Umbilical cord (tissue), 2 donors: ENCODE data around the gene GXYLT1. TPM values are rescaled to one million over a fixed set of nuclear protein-coding genes. Genes with fewer than 3 reads are reported as not detected.
"Not testable (repeated sequence)": the region's sequence is repeated elsewhere in the genome, so short reads cannot be mapped to it uniquely, and the experiment has no call there.

ENCODE experiments used
- DNase-seq: peaks from one replicate; pipeline ENCODE4 v3.0.0-alpha.2; 2015; ENCODE audit warnings: low spot score
- total RNA-seq: library from RNA; depleted of rRNA; stranded (reverse); fragments of >200 nt; gene quantifications from one replicate; pipeline ENCODE4 v1.2.3, GENCODE V29; 2014; ENCODE audit warnings: low replicate concordance; ENCODE audit not compliant: insufficient read depth

The GXYLT1 gene
- total RNA-seq, 1 donor from 2014 or later: 22.1 TPM

GRCh38 chr12:42099433-42099832 lies 45.2 kb downstream of the GXYLT1 start:
- DNase-seq: no peak

DNA sequence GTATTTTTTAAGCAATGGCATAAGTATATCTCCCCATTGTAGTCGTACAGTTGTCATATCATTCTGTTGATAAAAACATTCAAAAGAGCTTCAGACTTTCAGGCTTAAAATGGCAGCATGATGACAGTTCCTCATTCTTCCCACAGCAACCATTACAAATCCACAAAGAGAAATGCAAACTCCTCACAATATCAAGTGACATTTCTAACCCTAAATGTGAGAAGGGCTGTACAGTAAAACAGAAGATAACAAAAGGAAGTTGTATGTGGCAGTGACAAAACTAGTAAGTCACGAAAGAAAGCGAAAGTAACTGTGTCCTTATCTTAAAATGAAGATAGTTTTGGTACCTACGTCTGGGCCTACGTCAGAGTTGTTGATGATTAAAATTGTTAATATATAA lies 46.7 kb downstream of the GXYLT1 start:
- DNase-seq: no peak

- no peak for DNase-seq
Observed at GRCh38 chr12:42094277-42094676, 50.4 kb downstream of the GXYLT1 start.

DNA sequence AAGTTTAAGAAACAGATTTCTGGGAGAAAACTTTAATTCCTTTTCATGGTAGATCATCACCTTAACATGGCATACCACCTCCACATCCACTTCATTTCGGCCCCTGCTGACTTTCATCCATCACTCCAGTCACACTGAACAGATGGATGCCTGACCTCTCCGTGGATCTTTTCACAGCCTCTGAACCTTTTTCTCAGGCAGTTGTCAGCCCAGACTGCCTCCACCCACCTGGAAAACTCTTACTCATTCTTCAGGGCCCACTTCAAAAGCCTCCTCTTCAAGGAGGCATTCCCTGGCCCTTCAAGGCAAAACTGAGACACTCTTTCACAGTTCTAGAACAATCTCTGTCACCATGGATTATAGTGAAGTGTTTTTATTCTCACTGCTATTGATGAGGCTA lies 52.9 kb downstream of the GXYLT1 start:
- no peak for DNase-seq

DNA sequence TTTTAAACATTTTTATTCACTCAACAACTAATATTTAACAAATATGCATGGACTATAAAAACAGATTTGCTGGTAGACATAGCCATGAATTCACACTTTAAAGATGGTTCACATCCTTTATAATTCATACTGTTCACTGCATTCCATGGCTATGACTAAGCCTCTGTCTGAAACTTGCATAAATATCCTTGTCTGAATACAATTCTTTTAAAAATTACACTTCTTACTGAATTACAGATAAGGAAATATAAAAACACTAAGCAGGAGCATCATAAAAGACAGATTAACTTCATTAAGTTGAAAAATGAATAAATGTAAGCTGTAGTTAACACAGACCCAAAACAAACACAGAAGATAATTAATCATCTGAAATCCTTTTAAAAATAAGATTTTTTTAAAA lies 53.8 kb downstream of the GXYLT1 start:
- DNase-seq: peak; percentile 59

DNA sequence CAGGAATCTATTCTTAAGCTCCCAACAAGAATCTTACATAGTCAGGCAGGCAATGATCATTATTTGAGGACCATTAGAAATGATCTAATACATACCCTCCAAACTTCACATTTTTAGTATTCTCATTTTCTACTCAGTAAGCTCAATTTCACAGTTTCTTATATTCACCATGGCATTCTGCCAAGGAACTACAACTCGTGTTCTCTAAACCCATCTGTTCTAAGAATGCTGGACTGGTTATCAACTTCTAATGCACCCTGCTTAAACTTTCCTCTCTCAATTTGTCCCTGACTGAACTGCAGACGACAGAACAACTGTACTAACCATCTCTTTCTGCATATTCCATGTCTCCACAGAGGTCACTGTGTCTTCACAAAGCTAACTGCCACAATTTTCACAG lies 58.6 kb downstream of the GXYLT1 start:
- peak; percentile 50 for DNase-seq

DNA sequence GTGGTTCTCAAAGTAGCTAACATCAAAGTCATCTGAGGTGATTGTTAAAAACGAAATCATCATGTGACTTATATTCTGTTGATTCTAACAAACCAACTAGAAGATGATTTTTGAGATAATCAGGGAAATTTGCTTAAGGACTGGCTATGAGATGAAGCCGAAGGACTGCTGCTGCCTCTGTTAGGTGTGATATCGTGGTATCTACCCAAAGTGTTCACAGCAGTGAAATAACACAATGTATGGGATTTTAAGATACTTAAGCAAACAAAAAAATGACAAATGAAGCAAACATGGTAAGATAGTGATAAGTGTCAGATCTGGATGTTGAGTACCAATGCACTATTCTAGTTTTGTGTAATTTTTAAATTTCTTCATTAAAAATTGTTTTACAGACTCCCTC lies 59.1 kb downstream of the GXYLT1 start:
- no peak for DNase-seq

GRCh38 chr12:42084522-42084921 lies 60.2 kb downstream of the GXYLT1 start:
- no peak for DNase-seq

- DNase-seq: no peak
Observed at GRCh38 chr12:42076976-42077375, 67.7 kb downstream of the GXYLT1 start.

GRCh38 chr12:42070036-42070435 lies 74.6 kb downstream of the GXYLT1 start:
- no peak for DNase-seq

GRCh38 chr12:42059127-42059526 lies 85.5 kb downstream of the GXYLT1 start:
- DNase-seq: no peak

- DNase-seq: peak; percentile 15
Observed at GRCh38 chr12:42056130-42056529, 88.5 kb downstream of the GXYLT1 start.

DNA sequence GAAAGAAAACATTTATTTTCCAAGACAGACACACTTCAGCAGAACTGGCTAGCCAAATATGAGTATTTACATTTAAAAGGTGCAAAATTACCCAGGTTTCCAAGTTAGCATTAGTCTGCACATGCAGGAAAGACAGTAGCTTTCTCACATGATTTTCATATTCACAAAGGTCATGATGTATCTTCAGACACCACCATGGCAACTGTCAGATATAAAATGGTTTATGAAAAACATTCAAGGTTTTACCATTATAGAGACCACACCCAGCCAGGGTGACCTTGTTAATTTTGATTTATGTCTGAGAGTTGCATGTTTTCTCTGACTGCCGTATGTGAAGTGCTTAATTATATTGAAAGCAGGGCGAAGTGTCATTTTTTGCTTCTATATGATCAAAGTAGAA lies 91.2 kb downstream of the GXYLT1 start:
- DNase-seq: no peak

- not testable (repeated sequence) for DNase-seq
Observed at GRCh38 chr12:42048980-42049379, 95.7 kb downstream of the GXYLT1 start.

- DNase-seq: no peak
Observed at GRCh38 chr12:42039577-42039976, 105.1 kb downstream of the GXYLT1 start.

DNA sequence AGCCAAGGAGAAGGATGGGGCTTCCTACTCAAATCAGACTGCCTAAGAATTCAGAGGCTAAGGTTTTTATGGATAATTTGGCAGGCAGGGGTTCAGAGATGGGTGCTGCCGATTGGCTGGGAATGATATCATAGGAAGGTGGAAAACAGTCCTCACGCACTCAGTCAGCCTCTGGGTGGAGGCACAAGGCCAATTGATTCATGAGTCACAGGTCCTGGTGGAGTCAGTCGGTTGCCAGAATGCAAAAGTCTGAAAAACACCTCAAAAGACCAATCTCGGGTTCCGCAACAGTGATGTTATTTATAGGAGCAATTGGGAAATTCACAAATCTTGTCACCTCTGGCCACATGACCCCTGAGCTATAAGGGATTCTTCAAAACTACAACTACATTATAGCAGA lies 105.5 kb downstream of the GXYLT1 start:
- no peak for DNase-seq

- no peak for DNase-seq
Observed at GRCh38 chr12:42031847-42032564, 112.7 kb downstream of the GXYLT1 start.

Other genes with a start within 250 kb of the GXYLT1 start
- gene YAF2, start 93.4 kb upstream of the GXYLT1 start, total RNA-seq: 29.1 TPM
- gene ZCRB1, start 181.2 kb upstream of the GXYLT1 start, total RNA-seq: 42.4 TPM
- 122 TPM for gene PPHLN1, start 181.3 kb upstream of the GXYLT1 start, total RNA-seq